Measurements from ENCODE around the gene GALNS. TPM values are rescaled to one million over a fixed set of nuclear protein-coding genes. Genes with fewer than 3 reads are reported as not detected.

The GALNS gene
- total and polyA plus RNA-seq, 2 of the 13 experiments (the other 11 are each of a cell fraction or from before 2014, with no cell fraction given), result 9.2 to 9.8 TPM

- TF ChIP-seq ZNF121 (CRISPR knock-in tag; IDR thresholded peaks at IDR 0.05) (0 out of 2 replicates have a peak, but pooled peaks have one; percentile 3), NFKB2 (CRISPR knock-in tag; IDR thresholded peaks at IDR 0.05; ENCODE audit: borderline replicate concordance) (no peak), MED1 (CRISPR knock-in tag; IDR thresholded peaks at IDR 0.05) (no peak), FOXP1 (IDR thresholded peaks at IDR 0.05) (no peak), FOXP1 (CRISPR knock-in tag; IDR thresholded peaks at IDR 0.05) (no peak), ZNF564 (CRISPR knock-in tag; IDR thresholded peaks at IDR 0.05) (no peak), GATA4 (IDR thresholded peaks at IDR 0.05; ENCODE audit: borderline replicate concordance, low read depth) (no peak), HMGA1 (CRISPR knock-in tag; conservative IDR thresholded peaks at IDR 0.05) (no peak), SATB2 (CRISPR knock-in tag; IDR thresholded peaks at IDR 0.05) (no peak), TIGD3 (CRISPR knock-in tag; IDR thresholded peaks at IDR 0.05; ENCODE audit: borderline replicate concordance) (no peak), ZNF263 (CRISPR knock-in tag; IDR thresholded peaks at IDR 0.05) (0 out of 2 replicates have a peak, but pooled peaks have one; percentile 8), ZNF280B (CRISPR knock-in tag; IDR thresholded peaks at IDR 0.05; ENCODE audit: borderline replicate concordance) (no peak), CENPX (CRISPR knock-in tag; IDR thresholded peaks at IDR 0.05) (no peak), ZNF879 (CRISPR knock-in tag; IDR thresholded peaks at IDR 0.05) (no peak), BCLAF1 (IDR thresholded peaks at IDR 0.05) (no peak), RBFOX2 (IDR thresholded peaks at IDR 0.05; ENCODE audit: low read depth, low read length) (no peak), IKZF5 (CRISPR knock-in tag; IDR thresholded peaks at IDR 0.05) (no peak), NCOA5 (CRISPR knock-in tag; IDR thresholded peaks at IDR 0.05) (no peak), SAFB2 (CRISPR knock-in tag; IDR thresholded peaks at IDR 0.05; ENCODE audit: borderline replicate concordance, low read depth) (no peak), MTERF4 (CRISPR knock-in tag; IDR thresholded peaks at IDR 0.05) (0 out of 2 replicates have a peak, but pooled peaks have one; percentile 19), ZNF296 (CRISPR knock-in tag; conservative IDR thresholded peaks at IDR 0.05) (0 out of 2 replicates have a peak, but pooled peaks have one; percentile 73), MXD1 (CRISPR knock-in tag; IDR thresholded peaks at IDR 0.05) (peak; percentile 58; the same call in 1 of the 2 replicates), EZH2 (conservative IDR thresholded peaks at IDR 0.05; ENCODE audit: low read depth, low read length) (no peak)
These were observed 64.0 kb downstream of the GALNS start (continued) for GRCh38 chr16:88792668-88793250.
